Measurements from ENCODE around the gene MAST1.
A peak's percentile ranks its signal among the peaks of the same experiment; 100 is the strongest.
"Not testable (repeated sequence)": the region's sequence is repeated elsewhere in the genome, so short reads cannot be mapped to it uniquely, and the experiment has no call there.

Gene MAST1

DNA sequence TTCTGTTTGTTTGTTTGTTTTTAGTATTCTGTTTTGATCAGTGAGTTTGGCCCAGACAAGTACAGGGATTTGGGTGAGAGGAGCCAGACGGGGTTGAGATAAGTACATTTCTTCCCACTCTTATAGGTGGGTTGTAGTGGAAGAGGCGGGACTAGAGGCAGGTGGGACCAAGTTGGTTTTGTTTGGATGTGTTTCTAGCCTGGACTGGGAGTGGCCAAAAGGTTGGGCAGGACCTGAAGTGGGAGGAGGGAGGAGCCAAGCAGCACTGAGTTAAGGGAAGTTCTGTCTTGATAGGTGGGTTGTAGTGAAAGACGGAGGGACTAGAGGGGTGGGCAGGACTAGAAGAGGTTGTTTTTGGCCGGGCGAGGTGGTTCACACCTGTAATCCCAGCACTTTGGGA is 33.9 kb downstream of the MAST1 start:
- DNase-seq (ENCODE audit: low read depth), result no peak

DNA sequence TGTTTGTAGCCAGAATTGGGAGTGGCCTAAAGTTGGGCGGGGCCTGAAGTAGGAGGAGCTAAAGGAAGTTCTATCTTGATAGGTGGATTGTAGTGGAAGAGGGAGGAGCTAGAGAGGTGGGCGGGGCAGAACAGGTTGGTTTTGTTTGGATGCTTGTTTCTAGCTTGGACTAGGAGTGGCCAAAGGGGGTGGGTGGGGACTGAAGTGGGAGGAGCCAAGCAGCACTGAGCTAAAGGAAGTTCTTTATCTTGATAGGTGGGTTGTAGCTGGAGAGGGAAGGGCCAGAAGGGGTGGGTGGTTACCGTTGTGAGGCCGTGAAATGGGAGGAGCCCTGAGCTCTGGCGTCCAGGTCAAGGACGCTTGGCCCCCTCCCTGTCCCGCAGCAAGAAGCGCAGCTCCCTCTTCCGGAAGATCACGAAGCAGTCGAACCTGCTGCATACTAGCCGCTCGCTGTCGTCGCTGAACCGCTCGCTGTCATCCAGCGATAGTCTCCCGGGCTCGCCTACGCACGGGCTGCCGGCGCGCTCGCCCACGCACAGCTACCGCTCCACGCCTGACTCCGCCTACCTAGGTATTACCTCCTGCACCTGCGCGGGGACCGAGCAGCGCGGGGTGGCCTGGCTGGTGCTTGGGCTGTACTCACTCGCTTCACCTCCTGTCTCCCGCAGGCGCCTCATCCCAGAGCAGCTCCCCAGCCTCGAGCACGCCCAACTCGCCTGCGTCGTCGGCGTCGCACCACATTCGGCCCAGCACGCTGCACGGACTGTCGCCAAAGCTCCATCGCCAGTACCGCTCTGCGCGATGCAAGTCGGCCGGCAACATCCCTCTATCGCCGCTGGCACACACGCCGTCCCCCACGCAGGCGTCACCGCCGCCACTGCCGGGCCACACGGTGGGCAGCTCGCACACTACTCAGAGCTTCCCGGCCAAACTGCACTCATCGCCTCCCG is 34.9 kb downstream of the MAST1 start:
- DNase-seq (ENCODE audit: low read depth), result peak; percentile 93

DNA sequence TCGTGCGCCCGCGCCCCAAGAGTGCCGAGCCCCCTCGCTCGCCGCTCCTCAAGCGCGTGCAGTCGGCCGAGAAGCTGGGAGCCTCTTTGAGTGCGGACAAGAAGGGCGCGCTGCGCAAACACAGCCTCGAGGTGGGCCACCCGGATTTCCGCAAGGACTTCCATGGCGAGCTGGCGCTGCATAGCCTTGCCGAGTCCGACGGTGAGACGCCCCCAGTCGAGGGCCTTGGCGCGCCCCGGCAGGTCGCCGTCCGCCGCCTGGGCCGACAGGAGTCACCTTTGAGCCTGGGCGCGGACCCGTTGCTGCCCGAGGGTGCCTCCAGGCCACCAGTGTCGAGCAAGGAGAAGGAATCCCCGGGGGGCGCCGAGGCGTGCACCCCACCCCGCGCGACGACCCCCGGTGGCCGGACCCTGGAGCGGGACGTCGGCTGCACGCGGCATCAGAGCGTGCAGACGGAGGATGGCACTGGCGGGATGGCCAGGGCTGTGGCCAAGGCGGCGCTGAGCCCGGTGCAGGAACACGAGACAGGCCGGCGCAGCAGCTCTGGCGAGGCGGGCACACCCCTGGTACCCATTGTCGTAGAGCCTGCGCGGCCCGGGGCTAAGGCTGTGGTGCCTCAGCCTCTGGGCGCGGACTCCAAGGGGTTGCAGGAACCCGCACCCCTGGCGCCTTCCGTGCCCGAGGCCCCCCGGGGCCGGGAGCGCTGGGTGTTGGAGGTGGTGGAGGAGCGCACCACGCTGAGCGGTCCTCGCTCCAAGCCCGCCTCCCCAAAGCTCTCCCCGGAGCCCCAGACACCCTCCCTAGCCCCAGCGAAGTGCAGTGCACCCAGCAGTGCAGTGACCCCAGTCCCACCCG is 35.8 kb downstream of the MAST1 start:
- DNase-seq (ENCODE audit: low read depth), result no peak

DNA sequence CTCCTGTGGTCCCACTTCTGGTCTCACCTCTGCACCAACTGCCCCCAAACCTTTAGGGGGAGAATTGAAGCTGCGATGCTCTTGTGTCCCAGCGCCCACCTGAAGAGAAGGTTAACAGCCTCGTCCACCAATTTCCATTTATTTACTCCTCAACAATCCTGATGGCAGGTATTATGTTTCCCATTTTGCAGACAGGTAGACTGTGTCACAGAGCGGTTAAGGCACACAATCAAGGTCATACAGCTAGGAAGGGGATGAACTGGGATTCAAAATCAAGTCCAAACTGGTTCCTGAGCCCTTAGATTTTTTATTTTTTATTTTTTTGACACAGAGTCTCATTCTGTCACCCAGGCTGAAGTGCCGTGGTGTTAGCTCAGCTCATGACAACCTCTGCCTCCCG is 36.8 kb downstream of the MAST1 start:
- no peak for DNase-seq (ENCODE audit: low read depth)

DNA sequence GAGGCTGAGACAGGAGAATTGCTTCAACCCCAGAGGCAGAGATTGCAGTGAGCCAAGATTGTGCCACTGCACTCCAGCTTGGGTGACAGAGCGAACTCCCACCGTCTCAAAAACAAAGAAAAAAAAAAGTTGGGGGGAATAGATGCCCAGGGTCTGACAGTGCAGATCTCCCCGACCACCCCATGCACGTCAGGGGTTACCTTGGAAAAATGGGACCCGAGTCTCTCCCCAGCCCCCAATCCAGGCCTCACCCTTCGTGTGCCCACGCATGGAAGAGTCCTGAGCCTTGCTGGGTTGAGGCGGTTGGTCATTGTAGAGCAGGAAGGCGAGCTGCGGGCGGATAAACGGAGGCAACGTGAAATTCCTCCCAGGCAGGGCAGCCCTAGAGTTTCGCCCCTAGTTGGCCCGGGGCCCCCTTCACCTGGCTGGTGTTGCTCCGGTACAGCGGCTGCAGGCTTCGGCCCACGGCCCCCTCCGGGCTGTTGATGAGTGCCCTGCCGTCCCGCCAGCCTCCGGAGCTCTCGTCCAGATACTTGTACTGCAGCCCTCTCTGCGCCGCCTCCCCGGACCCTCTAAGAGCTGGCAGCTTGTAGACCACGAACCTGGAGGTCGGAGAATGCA is 42.3 kb downstream of the MAST1 start:
- no peak for DNase-seq (ENCODE audit: low read depth)

DNA sequence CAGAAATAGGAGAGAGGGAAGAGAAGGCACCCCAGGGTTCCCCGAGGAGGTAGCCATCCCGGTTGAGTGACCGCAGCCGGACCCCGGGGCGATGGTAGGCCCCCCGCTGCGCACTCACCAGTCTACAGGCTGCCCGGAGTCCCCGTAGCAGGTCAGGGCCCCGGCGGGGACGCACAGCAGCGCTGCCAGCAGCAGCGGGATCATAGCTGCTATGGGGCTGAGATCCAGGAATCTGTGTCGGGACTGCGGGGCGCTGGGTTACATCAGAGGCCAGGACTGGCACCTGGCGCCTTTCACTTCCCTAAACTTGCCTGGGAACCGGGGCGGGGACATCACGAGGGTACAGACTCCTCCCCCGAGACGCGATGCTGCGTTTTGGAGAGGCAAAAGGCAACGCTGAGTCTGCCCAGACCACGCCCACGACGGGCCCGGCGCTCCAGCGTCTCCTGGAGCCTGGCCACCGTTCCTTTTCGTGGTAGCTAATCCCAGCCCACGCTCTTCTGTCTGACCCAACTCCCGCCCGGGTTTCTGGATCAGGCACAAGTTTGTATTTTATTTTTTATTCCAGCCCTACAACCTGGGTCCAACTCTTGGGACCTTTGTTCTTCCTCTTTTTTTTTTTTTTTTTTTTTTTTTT is 43.0 kb downstream of the MAST1 start, which contains the start of gene DNASE2:
Gene DNASE2, minus strand, starts transcription at position 278 of the 637 bp plus-strand sequence. Its CDS starts 74 bp downstream, at position 204.
- peak; percentile 67 for DNase-seq (ENCODE audit: low read depth)

DNA sequence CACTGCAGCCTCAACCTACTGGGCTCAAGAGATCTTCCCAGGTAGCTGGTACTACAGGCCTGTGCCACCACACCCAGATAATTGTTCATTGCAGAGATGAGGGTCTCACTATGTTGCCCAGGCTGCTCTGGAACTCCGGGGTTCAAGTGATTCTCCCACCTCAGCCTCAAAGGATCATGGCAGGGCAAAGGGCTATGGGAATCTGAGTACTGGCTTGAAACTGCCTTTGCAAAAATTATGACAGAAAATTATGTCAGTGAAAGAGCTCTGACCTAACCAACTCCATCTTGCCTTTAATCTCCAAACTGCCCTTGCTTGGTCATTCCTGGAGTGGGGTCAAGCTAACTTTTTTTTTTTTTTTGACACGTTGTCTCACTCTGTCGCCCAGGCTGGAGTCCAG is 44.3 kb downstream of the MAST1 start:
- DNase-seq (ENCODE audit: low read depth), result no peak

DNA sequence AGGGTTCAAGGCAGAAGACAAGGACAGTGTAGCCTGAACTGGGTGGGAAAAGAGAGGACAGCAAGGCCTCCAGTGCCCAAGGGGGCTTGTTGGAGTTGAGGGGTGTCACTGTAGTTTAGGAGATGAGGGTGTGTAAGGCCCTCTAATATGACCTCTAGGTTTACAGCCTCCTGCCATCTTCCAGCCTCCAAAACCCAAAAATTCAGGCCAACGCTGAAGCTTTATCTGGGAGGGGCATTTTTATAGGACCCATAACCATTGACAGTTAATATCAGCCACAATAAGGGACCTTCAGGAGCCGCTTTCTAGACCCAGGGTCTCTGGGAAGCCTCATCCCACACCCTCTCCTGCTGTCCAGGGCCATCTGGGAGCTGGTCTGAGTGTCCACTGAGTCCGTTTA is 45.9 kb downstream of the MAST1 start:
- no peak for DNase-seq (ENCODE audit: low read depth)

DNA sequence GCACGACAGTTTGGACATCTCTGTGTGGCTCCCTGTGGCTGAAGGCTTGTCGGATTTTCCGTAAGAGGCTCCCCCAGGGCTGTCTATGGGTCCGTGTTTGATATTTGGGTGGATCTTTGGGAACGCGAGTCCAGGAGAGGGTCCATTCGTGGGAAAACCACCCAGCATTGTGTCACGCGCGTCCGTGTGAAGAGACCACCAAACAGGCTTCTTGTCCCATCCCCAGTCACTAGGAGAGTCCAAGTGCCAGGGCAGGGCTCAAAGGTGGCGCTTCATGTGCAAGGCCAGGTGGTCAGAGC is 46.3 kb downstream of the MAST1 start:
- no peak for DNase-seq (ENCODE audit: low read depth)

DNA sequence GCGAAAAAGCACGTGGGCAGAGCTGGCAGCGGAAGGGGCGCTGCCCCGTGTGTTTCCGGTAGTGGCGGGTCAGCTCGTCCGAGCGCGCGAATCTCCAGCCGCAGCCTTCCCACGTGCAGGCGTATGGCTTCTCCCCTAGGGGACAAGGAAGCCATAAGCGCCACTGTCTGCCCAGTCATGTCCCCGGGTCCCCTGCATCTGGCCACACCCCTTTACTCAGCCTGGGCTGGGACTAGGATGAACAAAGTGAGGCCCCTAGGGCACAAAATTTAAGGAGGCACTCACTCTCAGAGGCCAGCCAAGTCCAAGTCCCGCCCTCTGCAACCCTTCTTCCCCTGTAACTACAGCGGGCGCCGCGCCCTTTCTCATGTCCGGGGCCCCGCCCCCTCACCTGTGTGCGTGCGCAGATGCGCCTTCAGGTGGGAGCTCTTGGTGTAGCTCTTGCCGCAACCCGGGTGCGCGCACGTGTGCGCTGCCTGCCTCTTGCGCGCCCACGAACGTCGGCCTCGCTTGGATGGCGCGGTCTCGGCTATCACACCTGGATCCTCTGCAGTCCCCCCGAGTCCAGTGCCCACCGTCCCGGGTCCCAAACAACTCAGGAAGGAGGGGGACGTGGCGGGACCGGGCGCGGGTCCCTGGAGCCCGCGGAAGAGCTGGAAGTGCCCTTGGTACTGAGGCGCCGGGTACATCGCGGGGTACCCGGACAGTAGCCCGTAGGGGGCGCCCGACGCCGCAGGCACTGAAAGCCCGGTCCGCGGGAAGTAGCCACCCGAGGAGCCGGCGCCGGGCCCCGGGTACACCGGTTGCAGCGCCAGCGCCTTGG is 46.8 kb downstream of the MAST1 start:
- DNase-seq (ENCODE audit: low read depth), result peak; percentile 86

DNA sequence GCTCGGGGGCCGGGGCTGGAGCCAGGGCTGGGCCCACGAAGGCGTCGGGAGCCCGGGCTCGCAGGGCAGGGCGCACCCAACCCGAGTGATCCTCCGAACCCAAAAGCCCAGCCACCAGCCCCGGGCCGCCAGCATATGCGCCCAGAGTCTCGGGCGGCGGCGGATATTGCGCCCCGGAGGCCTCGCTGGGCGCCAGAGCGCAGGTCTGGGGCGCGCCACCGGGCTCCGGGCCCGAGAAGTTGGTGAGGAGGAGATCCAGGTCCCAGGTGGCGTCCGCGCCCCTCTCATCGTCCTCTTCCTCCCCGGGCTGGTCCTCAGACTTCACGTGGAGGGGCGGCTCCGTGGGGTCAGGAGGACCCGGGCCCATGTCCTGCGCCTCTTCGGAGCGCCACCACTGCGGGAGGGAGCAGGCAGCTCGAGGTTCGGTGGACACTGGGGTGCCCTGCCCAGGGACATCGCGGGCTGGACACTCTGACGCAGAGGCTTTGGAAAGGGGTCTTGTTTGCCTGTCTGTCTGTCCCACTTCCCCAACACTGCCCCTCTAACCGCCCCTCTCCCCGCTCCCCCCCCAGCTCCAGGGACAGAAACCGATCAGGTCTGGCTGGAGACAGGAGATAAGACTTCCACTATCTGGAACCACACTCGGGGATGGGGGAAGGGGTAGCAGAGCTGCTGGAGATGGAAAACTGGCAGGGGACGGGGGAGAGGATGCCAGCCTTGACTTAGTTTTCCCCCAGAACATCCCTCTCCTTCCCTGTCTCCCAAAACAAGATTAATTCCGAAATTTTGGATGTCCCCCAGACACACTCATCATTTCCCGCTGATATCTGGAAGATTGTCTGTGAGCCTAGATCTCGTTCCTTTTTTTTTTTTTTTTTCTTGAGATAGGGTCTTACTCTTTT is 47.7 kb downstream of the MAST1 start:
- DNase-seq (ENCODE audit: low read depth), result peak; percentile 83

DNA sequence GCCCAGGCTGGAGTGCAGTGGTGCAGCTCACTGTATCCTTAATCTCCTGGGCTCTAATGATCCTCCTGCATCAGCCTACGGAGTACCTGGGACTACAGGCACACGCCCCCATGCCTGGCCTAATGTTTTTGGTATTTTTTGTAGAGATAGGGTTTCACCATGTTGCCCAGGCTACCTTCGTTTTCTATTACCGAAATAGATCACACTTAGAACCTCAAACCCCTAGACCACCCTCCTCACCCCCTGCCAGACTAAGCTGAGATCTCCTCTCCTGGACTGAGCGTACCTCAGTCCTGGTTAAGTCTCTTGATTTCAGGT is 48.3 kb downstream of the MAST1 start:
- no peak for DNase-seq (ENCODE audit: low read depth)

DNA sequence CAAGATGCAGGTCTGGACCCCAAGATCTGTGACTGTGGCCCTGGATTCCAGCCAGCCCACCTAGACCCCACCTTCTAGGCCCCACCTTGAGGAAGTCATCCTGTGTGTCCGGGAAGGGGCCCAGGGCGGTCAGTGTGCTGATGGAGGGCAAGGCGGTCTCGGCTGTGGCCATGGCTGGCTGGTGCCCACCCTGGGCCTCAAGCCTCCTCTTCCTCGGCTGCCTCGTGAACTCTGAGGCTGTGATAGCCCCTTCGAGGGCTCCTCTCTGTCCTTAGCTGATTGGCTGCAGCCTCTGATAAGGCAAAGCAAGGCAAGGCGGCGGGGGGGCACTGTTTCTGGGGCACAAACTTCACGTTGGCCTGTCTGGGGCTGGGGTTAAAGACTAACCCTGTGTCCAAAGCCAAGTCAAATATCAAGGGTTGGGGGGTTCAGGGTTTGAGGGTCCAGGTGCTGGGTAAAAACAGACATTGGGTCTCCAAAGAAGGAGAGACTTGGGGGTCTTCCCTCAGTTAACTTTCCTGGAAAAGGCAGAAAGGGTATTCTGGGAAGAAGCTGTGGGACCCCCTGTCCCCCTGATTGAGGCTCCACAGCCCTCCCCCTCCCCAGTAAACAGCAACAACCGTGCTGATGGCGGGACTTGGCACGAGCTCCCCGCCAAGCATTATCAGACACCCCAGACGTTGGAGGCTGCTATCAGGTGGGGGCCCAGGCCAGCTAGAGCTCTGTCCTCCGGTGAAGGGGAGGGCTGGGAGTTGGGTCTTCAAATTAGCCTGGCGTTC is 48.8 kb downstream of the MAST1 start, which contains the start of gene KLF1:
Gene KLF1, minus strand, starts transcription at position 233 of the 779 bp plus-strand sequence. Its CDS starts 61 bp downstream, at position 172.
- peak; percentile 64 for DNase-seq (ENCODE audit: low read depth)

DNA sequence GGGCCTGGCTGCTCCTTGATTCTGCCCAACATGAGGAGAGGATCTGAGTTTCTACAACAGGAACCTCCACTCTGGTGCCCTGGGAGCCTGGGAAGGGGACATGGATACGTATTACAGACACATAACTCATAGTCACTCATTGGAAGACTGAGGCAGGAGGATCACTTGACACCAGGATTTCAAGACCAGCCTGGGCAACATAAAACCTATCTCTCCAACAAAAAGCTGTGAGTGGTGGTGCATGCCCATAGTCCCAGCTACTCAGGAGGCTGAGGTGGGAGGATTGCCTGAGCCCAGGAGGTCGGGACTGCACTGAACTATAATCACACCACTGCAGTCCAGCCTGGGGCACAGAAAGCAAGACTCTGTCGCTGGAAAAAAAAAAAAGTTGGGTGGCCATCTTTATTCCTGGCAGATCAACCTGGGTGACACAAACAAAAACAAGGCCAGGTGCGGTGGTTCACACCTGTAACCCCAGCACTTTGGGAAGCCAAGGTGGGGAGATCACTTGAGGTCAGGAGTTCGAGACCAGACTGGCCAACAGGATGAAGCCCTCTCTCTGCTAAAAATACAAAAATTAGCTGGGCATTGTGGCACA is 49.8 kb downstream of the MAST1 start:
- DNase-seq (ENCODE audit: low read depth), result no peak

DNA sequence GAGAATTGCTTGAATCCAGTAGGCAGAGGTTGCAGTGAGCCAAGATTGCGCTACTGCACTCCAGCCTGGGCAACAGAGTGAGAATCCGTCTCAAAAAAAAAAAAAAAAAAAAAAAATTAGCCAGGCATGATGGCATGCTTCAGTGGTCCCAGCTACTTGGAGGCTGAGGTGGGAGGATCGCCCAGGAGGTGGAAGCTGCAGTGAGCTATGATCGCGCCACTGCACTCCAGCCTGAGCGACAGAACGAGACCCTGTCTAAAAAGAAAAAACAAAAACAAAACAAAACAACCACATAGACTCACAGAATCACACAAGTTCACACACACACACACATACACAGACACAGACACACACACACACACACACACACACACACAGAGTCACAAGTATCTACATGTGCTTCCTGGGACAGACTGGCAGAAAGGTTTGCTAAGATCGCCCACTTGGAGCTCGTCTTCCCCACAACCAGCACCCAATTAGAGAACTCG is 52.0 kb downstream of the MAST1 start:
- DNase-seq (ENCODE audit: low read depth), result not testable (repeated sequence)

DNA sequence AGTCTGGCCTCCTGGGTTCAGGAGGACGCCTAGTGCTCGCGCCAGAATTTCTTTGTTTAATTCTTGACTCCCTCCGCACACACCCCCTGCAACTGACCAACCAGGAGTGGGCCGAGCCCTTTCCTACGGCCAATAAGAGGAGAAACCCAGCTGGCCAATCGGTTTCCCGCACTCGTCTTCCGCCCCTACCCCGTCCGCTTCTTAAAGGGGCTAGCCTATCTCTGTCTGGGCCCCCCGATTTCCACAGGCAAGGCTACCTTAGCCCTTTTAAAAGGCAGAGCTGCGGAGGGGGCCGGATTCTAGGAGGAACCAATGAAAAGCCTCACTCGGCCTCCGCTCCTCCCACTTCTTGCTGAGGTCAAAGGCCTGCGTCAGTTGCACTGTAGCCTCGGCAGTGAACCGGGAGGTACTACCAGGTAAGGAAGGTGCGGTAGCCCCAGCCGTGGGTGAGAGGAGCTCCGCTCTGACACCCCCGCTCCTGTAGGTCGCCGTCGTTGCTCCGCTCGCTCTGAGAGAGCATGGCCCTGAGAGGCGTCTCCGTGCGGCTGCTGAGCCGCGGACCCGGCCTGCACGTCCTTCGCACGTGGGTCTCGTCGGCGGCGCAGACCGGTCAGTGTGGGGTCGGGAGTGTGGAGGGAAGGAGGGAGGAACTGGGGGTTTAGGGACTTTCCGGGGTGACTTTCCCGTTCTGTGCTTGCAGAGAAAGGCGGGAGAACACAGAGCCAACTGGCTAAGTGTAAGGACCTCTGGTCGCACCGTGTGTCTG is 52.7 kb downstream of the MAST1 start, which contains the start of gene GCDH:
Gene GCDH, plus strand, starts transcription at position 374 of the 766 bp plus-strand sequence. Its CDS starts 145 bp downstream, at position 519.
- peak; percentile 96 for DNase-seq (ENCODE audit: low read depth)

DNA sequence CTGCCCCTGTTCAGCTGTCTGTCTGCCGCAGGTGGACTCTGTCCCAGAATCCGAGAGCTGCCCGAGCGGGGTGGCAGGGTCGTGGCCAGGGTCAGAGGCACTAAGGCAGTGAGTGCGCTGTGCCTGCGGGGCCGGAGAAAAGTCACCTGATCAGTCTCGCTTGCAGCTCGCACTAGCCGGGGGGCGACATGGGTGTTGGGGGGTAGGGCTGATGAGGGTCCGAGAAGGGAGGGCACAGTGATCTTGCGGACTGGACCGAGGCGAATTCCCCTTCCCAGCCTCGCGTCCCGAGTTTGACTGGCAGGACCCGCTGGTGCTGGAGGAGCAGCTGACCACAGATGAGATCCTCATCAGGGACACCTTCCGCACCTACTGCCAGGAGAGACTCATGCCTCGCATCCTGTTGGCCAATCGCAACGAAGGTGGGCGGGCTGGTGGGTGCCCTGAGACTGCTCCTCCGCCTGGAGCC is 53.3 kb downstream of the MAST1 start:
- no peak for DNase-seq (ENCODE audit: low read depth)

DNA sequence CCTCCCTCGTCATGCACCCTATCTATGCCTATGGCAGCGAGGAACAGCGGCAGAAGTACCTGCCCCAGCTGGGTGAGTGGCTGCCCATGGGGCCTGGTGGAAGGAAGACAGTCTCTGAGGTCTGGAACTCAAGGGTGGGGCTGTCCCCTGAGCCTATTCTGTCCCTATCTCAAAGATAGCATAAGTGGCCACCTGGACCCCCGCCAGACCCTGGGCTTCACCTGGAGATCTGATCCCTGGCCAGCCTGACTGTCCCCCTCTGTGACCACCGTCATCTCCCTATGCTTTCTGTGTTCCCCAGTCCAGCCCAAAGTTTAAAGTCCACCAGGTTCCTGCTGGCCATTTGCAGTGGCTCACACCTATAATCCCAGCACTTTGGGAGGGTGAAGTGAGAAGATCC is 55.3 kb downstream of the MAST1 start:
- no peak for DNase-seq (ENCODE audit: low read depth)

Data from CMK (cell line).